A549 (cell line): ENCODE data around the gene SGPL1. TPM values are rescaled to one million over a fixed set of nuclear protein-coding genes. Genes with fewer than 3 reads are reported as not detected.
"Not testable (repeated sequence)": the region's sequence is repeated elsewhere in the genome, so short reads cannot be mapped to it uniquely, and the experiment has no call there.

Experiments
- ATAC-seq, 2 experiments: fragments of 200-7000 bp in 1 of 2; fragments of >200 bp in 1 of 2; cut with Nextera tagmentation in 1 of 2; cut with Tn5 transposase in 1 of 2; 3 replicates each; pipeline versions ENCODE4 v1.8.0 to v1.9.1; 2018 to 2020; ENCODE audit warnings: mild to moderate bottlenecking in 1 of 2, moderate library complexity in 1 of 2
- CTCF ChIA-PET: fragments of 300-600 bp; sonication (Branson Sonifier 250); formaldehyde crosslinking; extraction: SDS; loops from one replicate; lab custom pipeline; 2021; ENCODE audit warnings: antibody characterized with exemption, inconsistent platforms; lab: Yijun Ruan, JAX
- POLR2A ChIA-PET: fragments of 350-600 bp; formaldehyde crosslinking; extraction: SDS; loops from one replicate; lab custom pipeline; 2021; ENCODE audit warnings: antibody characterized with exemption, inconsistent platforms; lab: Yijun Ruan, JAX
- DNase-seq, 2 experiments: peaks; one replicate each; pipeline versions ENCODE4 v3.0.0 to v3.0.0-alpha.2; 2011 to 2016; ENCODE audit warnings: low read depth in 1 of 2, low spot score in 1 of 2
- FAIRE-seq: peaks from 2 replicates; lab custom pipeline; 2011; peaks lifted over from hg19 to GRCh38; lab: Jason Lieb, UNC
- H3K27ac ChIP-seq, 2 experiments: fragments of >200 bp; sonication (Bioruptor Twin); formaldehyde crosslinking; 3 replicates each; pipeline ENCODE4 v1.5.1; 2016 to 2017
- H3K4me1 ChIP-seq: fragments of >200 bp; sonication (Bioruptor Twin); formaldehyde crosslinking; 3 replicates; pipeline ENCODE4 v1.6.1; 2016
- H3K4me2 ChIP-seq: fragments of >200 bp; sonication (Bioruptor Twin); formaldehyde crosslinking; 3 replicates; pipeline ENCODE4 v1.6.1; 2016
- H3K4me3 ChIP-seq: fragments of >200 bp; sonication (Bioruptor Twin); formaldehyde crosslinking; 3 replicates; pipeline ENCODE4 v1.5.1; 2016
- H3K9me3 ChIP-seq: fragments of >200 bp; sonication (Bioruptor Twin); formaldehyde crosslinking; 3 replicates; pipeline ENCODE4 v1.6.1; 2016
- CBX2 ChIP-seq: fragments of 200-600 bp; sonication (generic); IDR thresholded peaks from 2 replicates; pipeline ENCODE4 v1.6.1; 2016; ENCODE audit warnings: low read depth, mild to moderate bottlenecking, borderline replicate concordance
- CBX8 ChIP-seq: fragments of 200-600 bp; sonication (generic); IDR thresholded peaks from 2 replicates; pipeline ENCODE4 v1.6.1; 2016
- CHD2 ChIP-seq: fragments of 150-350 bp; IDR thresholded peaks from 2 replicates; pipeline ENCODE4 v1.6.1; 2014; ENCODE audit warnings: low read length; ENCODE audit not compliant: partially characterized antibody
- EHMT2 ChIP-seq: fragments of 200-600 bp; sonication (generic); IDR thresholded peaks from 2 replicates; pipeline ENCODE4 v1.6.1; 2016; ENCODE audit warnings: antibody characterized with exemption, low read depth, mild to moderate bottlenecking, moderate library complexity
- ESRRA ChIP-seq: fragments of 150-350 bp; IDR thresholded peaks from 2 replicates; pipeline ENCODE4 v1.6.1; 2014; ENCODE audit warnings: mild to moderate bottlenecking, low read length, borderline replicate concordance
- FOSL2 ChIP-seq, 2 experiments: fragments of 450-650 bp in 1 of 2; fragments of >200 bp in 1 of 2; sonication (Bioruptor Twin) in 1 of 2; formaldehyde crosslinking; IDR thresholded peaks; 2 replicates each; pipeline versions ENCODE4 v1.5.0 to v1.6.1; 2016 to 2020; ENCODE audit warnings: mild to moderate bottlenecking in 1 of 2, moderate library complexity in 1 of 2
- HES2 ChIP-seq: fragments of >200 bp; sonication (Bioruptor Twin); formaldehyde crosslinking; IDR thresholded peaks from 2 replicates; pipeline ENCODE4 v1.6.1; 2016
- HOXA7 ChIP-seq: fragments of 250-450 bp; sonication (Bioruptor Pico); IDR thresholded peaks from 2 replicates; pipeline ENCODE4 v1.5.0; 2020; ENCODE audit warnings: mild to moderate bottlenecking, moderate library complexity
- HOXB13 ChIP-seq: fragments of 250-450 bp; sonication (Bioruptor Pico); IDR thresholded peaks from 2 replicates; pipeline ENCODE4 v1.5.0; 2020; ENCODE audit warnings: low read depth, mild to moderate bottlenecking, moderate library complexity
- HOXB5 ChIP-seq: fragments of 250-450 bp; sonication (Bioruptor Pico); IDR thresholded peaks from 2 replicates; pipeline ENCODE4 v1.5.0; 2020; ENCODE audit warnings: mild to moderate bottlenecking, moderate library complexity
- KDM5A ChIP-seq: fragments of 200-600 bp; sonication (generic); IDR thresholded peaks from 2 replicates; pipeline ENCODE4 v1.6.1; 2016; ENCODE audit warnings: antibody characterized with exemption, mild to moderate bottlenecking
- MAFK ChIP-seq: fragments of 450-650 bp; IDR thresholded peaks from 2 replicates; pipeline ENCODE4 v1.6.1; 2014; ENCODE audit not compliant: partially characterized antibody
- MAX ChIP-seq: IDR thresholded peaks from 2 replicates; pipeline ENCODE4 v1.6.1; 2012
- NFE2L2 ChIP-seq: fragments of 150-350 bp; conservative IDR thresholded peaks from 2 replicates; pipeline ENCODE4 v1.6.1; 2014; ENCODE audit warnings: low read length
- PHF8 ChIP-seq: fragments of 200-600 bp; sonication (generic); IDR thresholded peaks from 2 replicates; pipeline ENCODE4 v1.6.1; 2016; ENCODE audit warnings: low read depth, mild to moderate bottlenecking, antibody characterized with exemption, moderate library complexity, borderline replicate concordance
- POLR2AphosphoS2 ChIP-seq: conservative IDR thresholded peaks from 2 replicates; pipeline ENCODE4 v1.6.1; 2012; ENCODE audit warnings: low read length, improper control_type of control experiment, inconsistent platforms
- RARB ChIP-seq: fragments of 250-450 bp; sonication (Bioruptor Pico); IDR thresholded peaks from 2 replicates; pipeline ENCODE4 v1.8.0; 2021; ENCODE audit warnings: mild to moderate bottlenecking, moderate library complexity
- RNF2 ChIP-seq: fragments of 200-600 bp; sonication (generic); IDR thresholded peaks from 2 replicates; pipeline ENCODE4 v1.6.1; 2016; ENCODE audit warnings: low read depth, mild to moderate bottlenecking, antibody characterized with exemption, moderate library complexity, borderline replicate concordance
- SMC3 ChIP-seq: fragments of >200 bp; sonication (Bioruptor Twin); formaldehyde crosslinking; IDR thresholded peaks from 3 replicates; pipeline ENCODE4 v1.6.1; 2018; ENCODE audit warnings: inconsistent platforms
- USF2 ChIP-seq: fragments of 450-650 bp; IDR thresholded peaks from 2 replicates; pipeline ENCODE4 v1.6.1; 2014; ENCODE audit warnings: antibody characterized with exemption
- WGBS: methylation state at CpG from one replicate; pipeline ENCODE4 v1.1.6; 2017; ENCODE audit errors: missing lambda C conversion rate; 5-methylcytosine and 5-hydroxymethylcytosine counted together
- polyA plus RNA-seq, 4 experiments: library from polyadenylated mRNA; depleted of rRNA in 3 of 4; stranded (reverse); fragments of >200 nt; fragmentation: RNase III in 1 of 4; extraction: RNeasy Plus Mini Kit Qiagen cat#74134 plus additional on column Dnase treatment in 1 of 4; gene quantifications; 2 replicates in 3 of 4; 3 replicates in 1 of 4; pipeline ENCODE4 v1.2.3, GENCODE V29; 2011 to 2017

The SGPL1 gene
- polyA plus RNA-seq, 2 of the 4 experiments (the other 2 are of a cell fraction), result 32.2 to 49.8 TPM

GRCh38 chr10:70917226-70917625 lies 101.5 kb downstream of the SGPL1 start:
- WGBS, result 64% methylated on average over 5 of the region's 5 CpGs

GRCh38 chr10:70917635-70918034 lies 101.9 kb downstream of the SGPL1 start:
- H3K9me3 ChIP-seq, result no peaks in the 10 kb centered on the region
- POLR2A ChIA-PET, result no interaction called here
- FAIRE-seq, result no peak
- ATAC-seq, result no peak; a peak in 1 of 6 replicates
- WGBS, result 42% methylated on average over 9 of the region's 10 CpGs
- TF ChIP-seq EHMT2 (no peak), MAFK (peak; percentile 56), HES2 (no peak)
- TF ChIP-seq, all 56 proteins: peak for 1
- no peak overlapping the region for H3K4me3 ChIP-seq
- no peak for DNase-seq
- H3K4me2 ChIP-seq, result no peak overlapping the region
- H3K27ac ChIP-seq, result no peak overlapping the region
- no peaks in the 10 kb centered on the region for H3K4me1 ChIP-seq
- CTCF ChIA-PET, result interaction anchor here (1.2 to 2.5 kb wide), 2 partner anchors 14 to 350 kb away, joined by 4 to 12 read pairs; no protein-coding TSS in a partner anchor

More at GRCh38 chr10:70917226-70917625, 101.5 kb downstream of the SGPL1 start:
- H3K4me1 ChIP-seq, result no peaks in the 10 kb centered on the region
- FAIRE-seq (no peak), ATAC-seq (no peak), DNase-seq (no peak)
- ChIA-PET CTCF (interaction anchor here (0.9 to 2.5 kb wide), 6 partner anchors 9 to 351 kb away, joined by 3 to 16 read pairs (median 4); no protein-coding TSS in a partner anchor), POLR2A (no interaction called here)
- H3K9me3 ChIP-seq, result no peaks in the 10 kb centered on the region
- TF ChIP-seq RARB (CRISPR knock-in tag), result no peak
- TF ChIP-seq HOXB5 (CRISPR knock-in tag), result no peak
- TF ChIP-seq RNF2, result no peak
- no peak for TF ChIP-seq MAX
- no peak for TF ChIP-seq POLR2AphosphoS2
- TF ChIP-seq PHF8, result no peak
- TF ChIP-seq SMC3, result no peak
- TF ChIP-seq USF2, result no peak
- no peak for TF ChIP-seq EHMT2
- H3K4me2 ChIP-seq, result no peak overlapping the region
- no peak overlapping the region for H3K4me3 ChIP-seq
- no peak overlapping the region for H3K27ac ChIP-seq

- no peak overlapping the region for H3K4me3 ChIP-seq
- H3K27ac ChIP-seq, result no peak overlapping the region
- TF ChIP-seq EHMT2 (no peak), CBX8 (no peak), KDM5A (no peak), NFE2L2 (no peak), FOSL2 (IDR thresholded peaks at IDR 0.05) (no peak), FOSL2 (CRISPR knock-in tag; IDR thresholded peaks at IDR 0.05) (no peak), HOXB13 (CRISPR knock-in tag) (no peak), ESRRA (no peak), HOXA7 (CRISPR knock-in tag) (no peak), CBX2 (no peak), CHD2 (no peak), POLR2AphosphoS2 (no peak)
- no peaks in the 10 kb centered on the region for H3K4me1 ChIP-seq
- DNase-seq (no peak), FAIRE-seq (no peak), ATAC-seq (no peak)
- H3K9me3 ChIP-seq, result no peaks in the 10 kb centered on the region
- 57% methylated on average over 19 of the region's 22 CpGs for WGBS
- ChIA-PET POLR2A (no interaction called here), CTCF (interaction anchor here (1.2 to 1.5 kb wide), 2 partner anchors 16 to 351 kb away, joined by 4 to 6 read pairs; no protein-coding TSS in a partner anchor)
- H3K4me2 ChIP-seq, result no peak overlapping the region
Measured at GRCh38 chr10:70918851-70919530, 103.2 kb downstream of the SGPL1 start.

- H3K4me3 ChIP-seq, H3K9me3 ChIP-seq, ATAC-seq, DNase-seq, FAIRE-seq, H3K4me1 ChIP-seq, POLR2A ChIA-PET, H3K4me2 ChIP-seq, H3K27ac ChIP-seq: not testable (repeated sequence)
- CTCF ChIA-PET, result interaction anchor here (1.0 to 7.4 kb wide), 4 partner anchors 17 to 365 kb away, joined by 3 to 67 read pairs (median 6); no protein-coding TSS in a partner anchor
- 58% methylated on average over 10 of the region's 10 CpGs for WGBS
Measured at GRCh38 chr10:70919906-70920305, 104.2 kb downstream of the SGPL1 start.
